HTERT RPE-1 (cell line): ENCODE measurements around the gene SETD2.
"Not testable (repeated sequence)": the region's sequence is repeated elsewhere in the genome, so short reads cannot be mapped to it uniquely, and the experiment has no call there.

ENCODE experiments used
- in situ Hi-C: fragments of 300-500 bp; cut with MboI; formaldehyde crosslinking; loops from 4 replicates; pipeline ENCODE4 v1.14.3; 2020; ENCODE audit warnings: low sequenced_read_pairs

Gene SETD2

GRCh38 chr3:47036145-47036544 is 127.8 kb downstream of the SETD2 start:
- in situ Hi-C loops = no loop called here

GRCh38 chr3:47035645-47036044 is 128.3 kb downstream of the SETD2 start:
- in situ Hi-C loops = no loop called here

GRCh38 chr3:47034868-47035489 is 128.9 kb downstream of the SETD2 start:
- in situ Hi-C loops = no loop called here

- in situ Hi-C loops = not testable (repeated sequence)
Measured at GRCh38 chr3:47031041-47031440, 132.9 kb downstream of the SETD2 start.

GRCh38 chr3:47028667-47029066 is 135.2 kb downstream of the SETD2 start:
- in situ Hi-C loops = no loop called here

GRCh38 chr3:47028146-47028545 is 135.8 kb downstream of the SETD2 start:
- in situ Hi-C loops = no loop called here

GRCh38 chr3:47026432-47026831 is 137.5 kb downstream of the SETD2 start:
- in situ Hi-C loops = not testable (repeated sequence)

- in situ Hi-C loops = no loop called here
Measured at GRCh38 chr3:47024932-47025331, 139.0 kb downstream of the SETD2 start.

- in situ Hi-C loops = no loop called here
Measured at GRCh38 chr3:47022641-47023071, 141.3 kb downstream of the SETD2 start.

GRCh38 chr3:47020311-47020710 is 143.6 kb downstream of the SETD2 start:
- in situ Hi-C loops = no loop called here

- in situ Hi-C loops = no loop called here
Measured at GRCh38 chr3:47019201-47019600, 144.7 kb downstream of the SETD2 start.

- in situ Hi-C loops = no loop called here
Measured at GRCh38 chr3:47018269-47018611, 145.7 kb downstream of the SETD2 start.

- in situ Hi-C loops = no loop called here
Measured at GRCh38 chr3:47017504-47018268, 146.2 kb downstream of the SETD2 start.

GRCh38 chr3:47016934-47017435 is 146.9 kb downstream of the SETD2 start:
- in situ Hi-C loops = no loop called here

- in situ Hi-C loops = no loop called here
Measured at GRCh38 chr3:47016086-47016933, 147.6 kb downstream of the SETD2 start.

- in situ Hi-C loops = no loop called here
Measured at GRCh38 chr3:47015151-47015550, 148.8 kb downstream of the SETD2 start.

GRCh38 chr3:47014036-47014435 is 149.9 kb downstream of the SETD2 start:
- in situ Hi-C loops = no loop called here

- in situ Hi-C loops = no loop called here
Measured at GRCh38 chr3:47013231-47013630, 150.7 kb downstream of the SETD2 start.

- in situ Hi-C loops = no loop called here
Measured at GRCh38 chr3:47012342-47013230, 151.3 kb downstream of the SETD2 start.

- in situ Hi-C loops = no loop called here
Measured at GRCh38 chr3:47011371-47011770, 152.5 kb downstream of the SETD2 start.

- in situ Hi-C loops = no loop called here
Measured at GRCh38 chr3:47010910-47011309, 153.0 kb downstream of the SETD2 start.
